Panc1 (cell line): ENCODE data around the gene ABCB7. TPM values are rescaled to one million over a fixed set of nuclear protein-coding genes. Genes with fewer than 3 reads are reported as not detected.

Experiments used
- ATAC-seq: fragments of 200-7000 bp; cut with Tn5 transposase; 2 replicates; pipeline ENCODE4 v1.9.1; 2020; ENCODE audit warnings: mild to moderate bottlenecking, moderate library complexity
- BruUV-seq: library from RNA; stranded (reverse); fragments of 400-500 nt; replicated peaks from 2 replicates; lab custom pipeline; 2021; lab: Mats Ljungman, UMichigan
- CTCF ChIA-PET: fragments of 300-600 bp; sonication (Branson Sonifier 250); formaldehyde crosslinking; loops from one replicate; lab custom pipeline; 2022; ENCODE audit warnings: antibody characterized with exemption; lab: Charles Lee
- POLR2A ChIA-PET: fragments of 300-600 bp; sonication (Branson Sonifier 250); formaldehyde crosslinking; loops from one replicate; lab custom pipeline; 2022; ENCODE audit warnings: antibody characterized with exemption; lab: Charles Lee
- DNase-seq: peaks from one replicate; pipeline ENCODE4 v3.0.0-alpha.2; 2010; ENCODE audit warnings: low read depth, low spot score
- H3K27ac ChIP-seq: 2 replicates; pipeline ENCODE4 v1.5.1; 2011; ENCODE audit warnings: mild to moderate bottlenecking, low read length, inconsistent platforms
- H3K27me3 ChIP-seq: fragments of 200-500 bp; sonication (Bioruptor generic); 2 replicates; pipeline ENCODE4 v1.6.0; 2014; ENCODE audit warnings: low read length, inconsistent platforms; ENCODE audit not compliant: control insufficient read depth, insufficient read depth
- H3K36me3 ChIP-seq: fragments of 200-500 bp; sonication (Bioruptor generic); 2 replicates; pipeline ENCODE4 v1.5.1; 2014; ENCODE audit warnings: inconsistent platforms, mild to moderate bottlenecking, low read length, moderate library complexity; ENCODE audit not compliant: control insufficient read depth, insufficient read depth
- H3K4me1 ChIP-seq: 2 replicates; pipeline ENCODE4 v1.5.1; 2011; ENCODE audit warnings: inconsistent platforms, mild to moderate bottlenecking, low read length, moderate library complexity; ENCODE audit not compliant: control insufficient read depth, insufficient read depth
- H3K4me3 ChIP-seq, 2 experiments: 2 replicates each; pipeline ENCODE4 v1.5.1; 2011 to 2012; ENCODE audit warnings: low read depth in 2 of 2, low read length in 2 of 2, mild to moderate bottlenecking in 2 of 2, inconsistent platforms in 1 of 2, moderate library complexity in 1 of 2
- H3K9me3 ChIP-seq: fragments of 200-500 bp; sonication (Bioruptor generic); 2 replicates; pipeline ENCODE4 v1.5.1; 2014; ENCODE audit warnings: low read depth, mild to moderate bottlenecking, inconsistent platforms, low read length, moderate library complexity; ENCODE audit not compliant: control insufficient read depth, insufficient read depth
- CTCF ChIP-seq: fragments of 450-650 bp; IDR thresholded peaks from 2 replicates; pipeline ENCODE4 v1.5.1; 2017; ENCODE audit warnings: mild to moderate bottlenecking
- REST ChIP-seq, 2 experiments: IDR thresholded peaks; 2 replicates each; pipeline ENCODE4 v1.6.1; 2011 to 2012; ENCODE audit warnings: low read depth in 2 of 2, control low read depth in 1 of 2, low read length in 1 of 2, mild to moderate bottlenecking in 1 of 2, moderate library complexity in 1 of 2; ENCODE audit not compliant: insufficient read depth in 1 of 2
- SIN3A ChIP-seq: IDR thresholded peaks from 2 replicates; pipeline ENCODE4 v1.6.1; 2012; ENCODE audit warnings: low read depth, mild to moderate bottlenecking, low read length, moderate library complexity, borderline replicate concordance; ENCODE audit not compliant: insufficient read depth
- TCF7L2 ChIP-seq: IDR thresholded peaks from 2 replicates; pipeline ENCODE4 v1.6.1; 2011; ENCODE audit warnings: mild to moderate bottlenecking, low read depth, low read length, inconsistent platforms
- in situ Hi-C: cut with HindIII; loops from 2 replicates; pipeline ENCODE4 v1.10.0; 2016; ENCODE audit warnings: low sequenced_read_pairs, low pct_unique_long_range_greater_than_20kb
- intact Hi-C: fragments of 100-400 bp; cut with micrococcal nuclease; formaldehyde crosslinking; loops from one replicate; pipeline ENCODE4 v1.10.0; 2022; ENCODE audit not compliant: unreplicated experiment
- total RNA-seq: library from RNA; stranded (reverse); gene quantifications from one replicate; pipeline ENCODE4 v1.2.1, GENCODE V29; 2021; ENCODE audit not compliant: unreplicated experiment

ABCB7 gene
- total RNA-seq, 1 experiment from 2014 or later = 30.7 TPM

- ATAC-seq (no peak), DNase-seq (no peak)
- in situ Hi-C loops = no loop called here
- ChIA-PET CTCF (no interaction called here), POLR2A (interaction anchor here (0.7 kb wide), 1 partner anchor 23 kb away, joined by 3 read pairs; no protein-coding TSS in a partner anchor)
- no peaks in the 10 kb centered on the region for H3K27me3 ChIP-seq
- TF ChIP-seq CTCF (no peak), TCF7L2 (no peak), REST (IDR thresholded peaks at IDR 0.05; ENCODE audit: insufficient read depth in 1 of 2, low read depth in 2 of 2, low read length in 1 of 2) (no peak)
- no peaks in the 10 kb centered on the region for H3K4me1 ChIP-seq
- H3K9me3 ChIP-seq = no peaks in the 10 kb centered on the region
- no TSS peak for BruUV-seq
- no peaks in the 10 kb centered on the region for H3K36me3 ChIP-seq
- intact Hi-C loops = no loop called here
- no peak overlapping the region for H3K27ac ChIP-seq
- H3K4me3 ChIP-seq = no peak overlapping the region
These were observed 37.8 kb downstream of the ABCB7 start for GRCh38 chrX:75118296-75118695.

GRCh38 chrX:75115707-75116413 lies 40.2 kb downstream of the ABCB7 start:
- no peak for ATAC-seq
- POLR2A ChIA-PET = no interaction called here
- Histone ChIP-seq H3K27me3 (no peaks in the 10 kb centered on the region), H3K36me3 (no peaks in the 10 kb centered on the region), H3K27ac (no peak overlapping the region), H3K4me1 (no peaks in the 10 kb centered on the region), H3K4me3 (no peak overlapping the region), H3K9me3 (no peaks in the 10 kb centered on the region)
- no peak for TF ChIP-seq TCF7L2
- TF ChIP-seq SIN3A = no peak
- TF ChIP-seq REST (IDR thresholded peaks at IDR 0.05; ENCODE audit: insufficient read depth in 1 of 2, low read depth in 2 of 2, low read length in 1 of 2) = no peak
- CTCF ChIA-PET = no interaction called here
- no TSS peak for BruUV-seq
- intact Hi-C loops (no loop called here), in situ Hi-C loops (no loop called here)
- DNase-seq = no peak
